Right cardiac atrium (tissue), 5 donors: ENCODE results near the gene NUP85. TPM values are rescaled to one million over a fixed set of nuclear protein-coding genes. Genes with fewer than 3 reads are reported as not detected.

Experiments
- ATAC-seq, 2 donors: fragments of 200-7000 bp; cut with Tn5 transposase; one replicate each; pipeline versions ENCODE4 v1.8.0 to v1.9.1; 2020; ENCODE audit warnings: moderate library complexity in 2 of 2, mild to moderate bottlenecking in 1 of 2
- DNase-seq, 3 donors: peaks; one replicate each; pipeline ENCODE4 v3.0.0-alpha.2; 2020
- H3K27ac ChIP-seq: one replicate; pipeline ENCODE4 v1.5.1; 2013; ENCODE audit warnings: mild to moderate bottlenecking, low read length, control low read depth, moderate library complexity
- H3K27me3 ChIP-seq: one replicate; pipeline ENCODE4 v1.6.1; 2013; ENCODE audit not compliant: control insufficient read depth, insufficient read depth
- H3K4me1 ChIP-seq: one replicate; pipeline ENCODE4 v1.6.1; 2013; ENCODE audit warnings: low read length; ENCODE audit not compliant: control insufficient read depth, insufficient read depth
- H3K4me3 ChIP-seq: one replicate; pipeline ENCODE4 v1.5.1; 2013; ENCODE audit warnings: low read length, control low read depth
- H3K9me3 ChIP-seq: one replicate; pipeline ENCODE4 v1.6.1; 2013; ENCODE audit warnings: low read length; ENCODE audit not compliant: control insufficient read depth
- WGBS: extraction: QIAGEN DNeasy Blood & Tissue Kit; methylation state at CpG from one replicate; pipeline ENCODE4 v1.1.7; 2013; 5-methylcytosine and 5-hydroxymethylcytosine counted together
- intact Hi-C, 4 donors: fragments of 100-400 bp; cut with DNase I; formaldehyde crosslinking; loops; one replicate each; pipeline versions ENCODE4 v1.11.0 to v1.14.0; 2022 to 2023
- polyA plus RNA-seq: library from polyadenylated mRNA; stranded (reverse); fragments of 200-250 nt; gene quantifications from one replicate; pipeline ENCODE4 v1.2.3, GENCODE V29; 2013
- total RNA-seq, 4 donors: library from RNA; stranded (reverse); fragmentation: NEBNext Ultra II Directional; extraction: Animal tissue kit (Norgen Biotek cat#: 25700); gene quantifications; one replicate each; pipeline ENCODE4 v1.2.1, GENCODE V29; 2021
- donor health status: healthy with polysubstance abuse.
- donor health status: DM: no; HTN: yes; CAD: no.
- donor health status: DM: no; HTN: no; CAD: no.
- donor health status: DM: no; HTN: yes; CAD: no; lungs with severe emphysema.
- donor health status: DM: yes; HTN: yes; CAD: no.

Gene NUP85
- total and polyA plus RNA-seq, 5 donors = 16.3 to 36.1 (median 32.4) TPM

- no peaks in the 10 kb centered on the region for H3K9me3 ChIP-seq
- WGBS = 86% methylated on average over 6 of the region's 6 CpGs
- no peaks in the 10 kb centered on the region for H3K27me3 ChIP-seq
- no peak overlapping the region for H3K27ac ChIP-seq
- DNase-seq (no peak), ATAC-seq (no peak)
- intact Hi-C loops = no loop called here
- no peak overlapping the region for H3K4me3 ChIP-seq
- H3K4me1 ChIP-seq = no peaks in the 10 kb centered on the region
Measured at GRCh38 chr17:75285123-75285522, 79.6 kb downstream of the NUP85 start.

Other genes with a start within 250 kb of the NUP85 start
- gene HID1, start 232.9 kb upstream of the NUP85 start, total RNA-seq = 10 to 100 TPM in 2 of 4 donors, 1 to 10 TPM in 2; 6.5 to 11.9 (median 10.1) TPM
- 12.0 TPM for gene HID1, start 232.9 kb upstream of the NUP85 start, polyA plus RNA-seq
- 10 to 100 TPM; 11.0 to 17.5 (median 14.2) TPM for gene CDR2L, start 218.0 kb upstream of the NUP85 start, total RNA-seq
- 13.8 TPM for gene CDR2L, start 218.0 kb upstream of the NUP85 start, polyA plus RNA-seq
- 10 to 100 TPM; 35.1 to 44.6 (median 37.3) TPM for gene MRPL58, start 193.0 kb upstream of the NUP85 start, total RNA-seq
- gene MRPL58, start 193.0 kb upstream of the NUP85 start, polyA plus RNA-seq = 62.6 TPM
- 100 to 1,000 TPM; 702 to 831 (median 748) TPM for gene ATP5PD, start 158.7 kb upstream of the NUP85 start, total RNA-seq
- gene ATP5PD, start 158.7 kb upstream of the NUP85 start, polyA plus RNA-seq = 2,009 TPM
- gene KCTD2, start 158.5 kb upstream of the NUP85 start, total RNA-seq = 10 to 100 TPM; 22.3 to 27.5 (median 23.1) TPM
- gene KCTD2, start 158.5 kb upstream of the NUP85 start, polyA plus RNA-seq = 22.8 TPM
- 10 to 100 TPM; 12.7 to 21.6 (median 18.5) TPM for gene SLC16A5, start 117.7 kb upstream of the NUP85 start, total RNA-seq
- gene SLC16A5, start 117.7 kb upstream of the NUP85 start, polyA plus RNA-seq = 12.7 TPM
- 10 to 100 TPM in 1 of 4 donors, 1 to 10 TPM in 3; 9.4 to 10.9 (median 9.6) TPM for gene ARMC7, start 95.7 kb upstream of the NUP85 start, total RNA-seq
- gene ARMC7, start 95.7 kb upstream of the NUP85 start, polyA plus RNA-seq = 7.7 TPM
- gene NT5C, start 73.9 kb upstream of the NUP85 start, total RNA-seq = 10 to 100 TPM; 29.1 to 35.9 (median 33.3) TPM
- 37.5 TPM for gene NT5C, start 73.9 kb upstream of the NUP85 start, polyA plus RNA-seq
- 10 to 100 TPM; 11.7 to 22.3 (median 17.9) TPM for gene JPT1, start 51.2 kb upstream of the NUP85 start, total RNA-seq
- gene JPT1, start 51.2 kb upstream of the NUP85 start, polyA plus RNA-seq = 40.5 TPM
- gene SUMO2, start 22.7 kb upstream of the NUP85 start, total RNA-seq = 100 to 1,000 TPM; 249 to 272 (median 257) TPM
- 99.1 TPM for gene SUMO2, start 22.7 kb upstream of the NUP85 start, polyA plus RNA-seq
- 10 to 100 TPM; 22.9 to 34.8 (median 26.9) TPM for gene GGA3, start 55.9 kb downstream of the NUP85 start, total RNA-seq
- 15.7 TPM for gene GGA3, start 55.9 kb downstream of the NUP85 start, polyA plus RNA-seq
- 100 to 1,000 TPM in 1 of 4 donors, 10 to 100 TPM in 3; 91.5 to 110 (median 99.6) TPM for gene MRPS7, start 56.2 kb downstream of the NUP85 start, total RNA-seq
- gene MRPS7, start 56.2 kb downstream of the NUP85 start, polyA plus RNA-seq = 113 TPM
- 10 to 100 TPM; 15.1 to 20.5 (median 17.8) TPM for gene MIF4GD, start 65.6 kb downstream of the NUP85 start, total RNA-seq
- gene MIF4GD, start 65.6 kb downstream of the NUP85 start, polyA plus RNA-seq = 14.6 TPM
- 10 to 100 TPM in 2 of 4 donors, 1 to 10 TPM in 2; 8.4 to 23.5 (median 14.8) TPM for gene SLC25A19, start 83.8 kb downstream of the NUP85 start, total RNA-seq
- 14.2 TPM for gene SLC25A19, start 83.8 kb downstream of the NUP85 start, polyA plus RNA-seq
- 100 to 1,000 TPM; 104 to 150 (median 123) TPM for gene GRB2, start 200.0 kb downstream of the NUP85 start, total RNA-seq
- gene GRB2, start 200.0 kb downstream of the NUP85 start, polyA plus RNA-seq = 66.7 TPM